H9 (cell line): ENCODE measurements around the gene B3GALNT2. TPM values are rescaled to one million over a fixed set of nuclear protein-coding genes. Genes with fewer than 3 reads are reported as not detected.

Experiments used
- DNase-seq: peaks from one replicate; pipeline ENCODE4 v3.0.0-alpha.2; 2017
- H2AFZ ChIP-seq: one replicate; pipeline ENCODE4 v1.6.1; 2013; ENCODE audit warnings: mild to moderate bottlenecking, low read length, control low read depth, moderate library complexity
- H2AK5ac ChIP-seq: 2 replicates; pipeline ENCODE4 v1.6.1; 2013; ENCODE audit warnings: low read length, control low read depth, mixed read lengths; ENCODE audit not compliant: insufficient read length
- H2BK120ac ChIP-seq: one replicate; pipeline ENCODE4 v1.6.1; 2013; ENCODE audit warnings: low read depth, mild to moderate bottlenecking, low read length, control low read depth, inconsistent platforms; ENCODE audit not compliant: poor library complexity, severe bottlenecking
- H2BK12ac ChIP-seq: 2 replicates; pipeline ENCODE4 v1.6.1; 2013; ENCODE audit warnings: low read length, control low read depth, mixed read lengths, low read depth; ENCODE audit not compliant: insufficient read length
- H2BK15ac ChIP-seq: 2 replicates; pipeline ENCODE4 v1.6.1; 2013; ENCODE audit warnings: low read depth, low read length, control low read depth
- H2BK20ac ChIP-seq: one replicate; pipeline ENCODE4 v1.6.1; 2013; ENCODE audit warnings: low read depth, mild to moderate bottlenecking, low read length, control low read depth, inconsistent platforms; ENCODE audit not compliant: poor library complexity, severe bottlenecking
- H2BK5ac ChIP-seq: 2 replicates; pipeline ENCODE4 v1.6.1; 2013; ENCODE audit warnings: low read length, control low read depth, mixed read lengths; ENCODE audit not compliant: insufficient read length
- H3K14ac ChIP-seq: 2 replicates; pipeline ENCODE4 v1.6.1; 2013; ENCODE audit warnings: low read length, control low read depth; ENCODE audit not compliant: insufficient read depth
- H3K18ac ChIP-seq: 2 replicates; pipeline ENCODE4 v1.6.1; 2013; ENCODE audit warnings: low read depth, mild to moderate bottlenecking, mixed read lengths, low read length, control low read depth; ENCODE audit not compliant: insufficient read length
- H3K23ac ChIP-seq: 2 replicates; pipeline ENCODE4 v1.6.1; 2013; ENCODE audit warnings: low read length, control low read depth, mixed read lengths, low read depth; ENCODE audit not compliant: insufficient read length
- H3K23me2 ChIP-seq: 2 replicates; pipeline ENCODE4 v1.6.1; 2013; ENCODE audit warnings: low read depth, mild to moderate bottlenecking, mixed read lengths, low read length, control low read depth; ENCODE audit not compliant: insufficient read length, poor library complexity, severe bottlenecking
- H3K27ac ChIP-seq: 2 replicates; pipeline ENCODE4 v1.5.1; 2013; ENCODE audit warnings: low read length, control low read depth, mixed read lengths, low read depth; ENCODE audit not compliant: insufficient read length
- H3K27me3 ChIP-seq: 2 replicates; pipeline ENCODE4 v1.6.1; 2013; ENCODE audit warnings: low read length, control low read depth, inconsistent platforms; ENCODE audit not compliant: insufficient read depth
- H3K4ac ChIP-seq: 2 replicates; pipeline ENCODE4 v1.6.1; 2013; ENCODE audit warnings: low read depth, mild to moderate bottlenecking, control low read depth, inconsistent platforms, low read length, moderate library complexity
- H3K4me1 ChIP-seq: 2 replicates; pipeline ENCODE4 v1.6.1; 2013; ENCODE audit warnings: low read length, control low read depth, inconsistent platforms; ENCODE audit not compliant: insufficient read depth
- H3K4me2 ChIP-seq: 2 replicates; pipeline ENCODE4 v1.6.1; 2013; ENCODE audit warnings: low read length, control low read depth, mixed read lengths; ENCODE audit not compliant: insufficient read length, insufficient read depth
- H3K56ac ChIP-seq: 2 replicates; pipeline ENCODE4 v1.6.1; 2013; ENCODE audit warnings: low read depth, mild to moderate bottlenecking, mixed read lengths, low read length, control low read depth; ENCODE audit not compliant: insufficient read length
- H3K79me1 ChIP-seq: 2 replicates; pipeline ENCODE4 v1.6.1; 2013; ENCODE audit warnings: low read depth, mild to moderate bottlenecking, moderate library complexity, low read length, control low read depth, inconsistent platforms; ENCODE audit not compliant: insufficient read depth, poor library complexity, severe bottlenecking
- H3K79me2 ChIP-seq: 2 replicates; pipeline ENCODE4 v1.6.1; 2013; ENCODE audit warnings: low read length, control low read depth, inconsistent platforms; ENCODE audit not compliant: insufficient read depth
- H3K9ac ChIP-seq: 2 replicates; pipeline ENCODE4 v1.6.1; 2013; ENCODE audit warnings: low read length, control low read depth, mixed read lengths; ENCODE audit not compliant: insufficient read length; ENCODE audit errors: extremely low read depth
- H3K9me3 ChIP-seq: one replicate; pipeline ENCODE4 v1.6.1; 2013; ENCODE audit warnings: low read depth, low read length, inconsistent platforms; ENCODE audit not compliant: control insufficient read depth
- H3T11ph ChIP-seq: one replicate; pipeline ENCODE4 v1.6.1; 2013; ENCODE audit warnings: mild to moderate bottlenecking, low read length, control low read depth, inconsistent platforms
- H4K20me1 ChIP-seq: one replicate; pipeline ENCODE4 v1.6.1; 2013; ENCODE audit not compliant: control insufficient read depth, insufficient read length, insufficient read depth
- H4K5ac ChIP-seq: 2 replicates; pipeline ENCODE4 v1.6.1; 2013; ENCODE audit warnings: low read depth, mild to moderate bottlenecking, mixed read lengths, low read length, control low read depth; ENCODE audit not compliant: insufficient read length
- H4K8ac ChIP-seq: replicated peaks from 2 replicates; pipeline ENCODE4 v1.6.1; 2013; ENCODE audit warnings: low read length, control low read depth, mixed read lengths, low read depth; ENCODE audit not compliant: insufficient read length
- H4K91ac ChIP-seq: 2 replicates; pipeline ENCODE4 v1.6.1; 2013; ENCODE audit warnings: low read depth, mild to moderate bottlenecking, moderate library complexity, mixed read lengths, low read length, control low read depth; ENCODE audit not compliant: insufficient read length
- H3K27ac Mint-ChIP-seq, 3 experiments: 2 replicates in 2 of 3; 3 replicates in 1 of 3; pipeline ENCODE4 v1.8.0; 2020 to 2021; ENCODE audit warnings: mixed read lengths in 3 of 3, mild to moderate bottlenecking in 1 of 3, moderate library complexity in 1 of 3
- H3K27me3 Mint-ChIP-seq: 2 replicates; pipeline ENCODE4 v1.8.0; 2021; ENCODE audit warnings: low read depth, mild to moderate bottlenecking, moderate library complexity, mixed read lengths
- H3K36me3 Mint-ChIP-seq, 3 experiments: 2 replicates in 2 of 3; 3 replicates in 1 of 3; pipeline ENCODE4 v1.8.0; 2020 to 2021; ENCODE audit warnings: low read depth in 3 of 3, mixed read lengths in 3 of 3; ENCODE audit not compliant: insufficient read depth in 1 of 3
- H3K4me1 Mint-ChIP-seq, 2 experiments: 2 replicates each; pipeline ENCODE4 v1.8.0; 2020; ENCODE audit warnings: mixed read lengths in 2 of 2
- H3K4me3 Mint-ChIP-seq, 2 experiments: 2 replicates in 1 of 2; 3 replicates in 1 of 2; pipeline ENCODE4 v1.8.0; 2020 to 2021; ENCODE audit warnings: mild to moderate bottlenecking in 2 of 2, mixed read lengths in 2 of 2, moderate library complexity in 1 of 2
- H3K9me3 Mint-ChIP-seq, 2 experiments: 2 replicates in 1 of 2; 3 replicates in 1 of 2; pipeline ENCODE4 v1.8.0; 2020; ENCODE audit warnings: mild to moderate bottlenecking in 2 of 2, mixed read lengths in 2 of 2, moderate library complexity in 1 of 2
- CTCF ChIP-seq: fragments of 200-600 bp; sonication (generic); conservative IDR thresholded peaks from 3 replicates; pipeline ENCODE4 v1.8.0; 2021; ENCODE audit warnings: antibody characterized with exemption, mild to moderate bottlenecking
- WGBS: extraction: QIAGEN DNeasy Blood & Tissue Kit; methylation state at CpG from one replicate; pipeline ENCODE4 v1.1.7; 2013; ENCODE audit warnings: missing lambda C conversion rate, low lambda C conversion rate, mixed read lengths; ENCODE audit not compliant: insufficient read length; ENCODE audit errors: extremely low coverage; 5-methylcytosine and 5-hydroxymethylcytosine counted together
- total RNA-seq: library from RNA; stranded (reverse); gene quantifications from 2 replicates; pipeline ENCODE4 v1.2.1, GENCODE V29; 2021

The B3GALNT2 gene
- total RNA-seq, 1 experiment from 2014 or later, result 27.8 TPM

- no peak overlapping the region for H3K27ac ChIP-seq
- no peak overlapping the region for H3K9ac ChIP-seq
- no peak overlapping the region for H2BK120ac ChIP-seq
- H4K8ac ChIP-seq, result no peak overlapping the region
- H3T11ph ChIP-seq, result no peak overlapping the region
- H3K79me2 ChIP-seq, result no peaks in the 10 kb centered on the region
- no peak overlapping the region for H3K14ac ChIP-seq
- no peak for DNase-seq
- no peaks in the 10 kb centered on the region for H3K4me1 ChIP-seq
- H4K5ac ChIP-seq, result no peak overlapping the region
- no peaks in the 10 kb centered on the region for H3K23me2 ChIP-seq
- no peaks in the 10 kb centered on the region for H4K20me1 ChIP-seq
- no peak overlapping the region for H2AK5ac ChIP-seq
- Mint-ChIP-seq H3K27ac (no peak overlapping the region; a peak in 1 of 7 replicates), H3K4me3 (no peak overlapping the region), H3K36me3 (no peaks in the 10 kb centered on the region), H3K4me1 (no peaks in the 10 kb centered on the region), H3K9me3 (no peaks in the 10 kb centered on the region), H3K27me3 (no peaks in the 10 kb centered on the region)
- no peak overlapping the region for H3K23ac ChIP-seq
- H3K79me1 ChIP-seq, result no peaks in the 10 kb centered on the region
- WGBS, result 100% methylated on average over 1 of the region's 5 CpGs
- H3K56ac ChIP-seq, result no peak overlapping the region
- H2BK5ac ChIP-seq, result no peak overlapping the region
- H3K18ac ChIP-seq, result no peak overlapping the region
- no peak overlapping the region for H3K4me2 ChIP-seq
- H2AFZ ChIP-seq, result no peak overlapping the region
- H3K9me3 ChIP-seq, result no peaks in the 10 kb centered on the region
- no peak overlapping the region for H4K91ac ChIP-seq
- H2BK20ac ChIP-seq, result no peak overlapping the region
- TF ChIP-seq CTCF, result no peak
- no peak overlapping the region for H2BK12ac ChIP-seq
- no peak overlapping the region for H2BK15ac ChIP-seq
- H3K4ac ChIP-seq, result no peak overlapping the region
- H3K27me3 ChIP-seq, result no peaks in the 10 kb centered on the region
Measured at GRCh38 chr1:235515844-235516512, 11.7 kb upstream of the B3GALNT2 start.
